K562 (cell line): ENCODE measurements around the gene BMP6. TPM values are rescaled to one million over a fixed set of nuclear protein-coding genes. Genes with fewer than 3 reads are reported as not detected.

ENCODE experiments used
- ATAC-seq: fragments of 200-7000 bp; cut with Tn5 transposase; 3 replicates; pipeline ENCODE4 v1.9.1; 2020; ENCODE audit warnings: moderate library complexity
- Bru-seq: library from RNA; stranded (reverse); fragments of 400-500 nt; gene quantifications from one replicate; lab custom pipeline; 2021; lab: Mats Ljungman, UMichigan
- BruChase-seq, 2 experiments: library from RNA; stranded (reverse); fragments of 400-500 nt; gene quantifications; one replicate each; lab custom pipeline; 2021; lab: Mats Ljungman, UMichigan
- BruUV-seq: library from RNA; stranded (reverse); fragments of 400-500 nt; replicated peaks from 2 replicates; lab custom pipeline; 2021; lab: Mats Ljungman, UMichigan
- CTCF ChIA-PET: fragments of 300-600 bp; formaldehyde crosslinking; extraction: SDS; loops from one replicate; lab custom pipeline; 2021; ENCODE audit warnings: low intra/inter-chr PET ratio; lab: Yijun Ruan, JAX
- POLR2A ChIA-PET: fragments of 300-600, 350-650 bp; sonication (Branson Sonifier 250); formaldehyde crosslinking; extraction: SDS; loops from one replicate; lab custom pipeline; 2021; ENCODE audit warnings: antibody characterized with exemption, inconsistent platforms; lab: Yijun Ruan, JAX
- DNase-seq, 4 experiments: peaks; one replicate each; pipeline versions ENCODE4 v3.0.0 to v3.0.0-alpha.2; 2011 to 2018; ENCODE audit warnings: low spot score in 3 of 4, mixed read lengths in 3 of 4; ENCODE audit errors: extremely low read depth in 1 of 4
- FAIRE-seq: peaks from 2 replicates; lab custom pipeline; 2011; peaks lifted over from hg19 to GRCh38; lab: Jason Lieb, UNC
- H2AFZ ChIP-seq: 2 replicates; pipeline ENCODE4 v1.6.0; 2011; ENCODE audit warnings: low read depth, low read length, control low read depth, inconsistent platforms
- H3K27ac ChIP-seq: fragments of 200-600 bp; 3 replicates; pipeline ENCODE4 v1.8.0; 2011; ENCODE audit warnings: low read depth, mild to moderate bottlenecking, control low read depth, inconsistent platforms, low read length, moderate library complexity, mixed read lengths; ENCODE audit errors: extremely low read depth
- H3K27me3 ChIP-seq, 2 experiments: fragments of 300-600 bp in 1 of 2; 2 replicates in 1 of 2; 3 replicates in 1 of 2; pipeline versions ENCODE4 v1.6.0 to v1.8.0; 2011; ENCODE audit warnings: inconsistent platforms in 2 of 2, low read length in 2 of 2, mild to moderate bottlenecking in 1 of 2, mixed read lengths in 1 of 2, moderate library complexity in 1 of 2; ENCODE audit not compliant: control insufficient read depth in 2 of 2, insufficient read depth in 2 of 2
- H3K36me3 ChIP-seq: fragments of 300-600 bp; 3 replicates; pipeline ENCODE4 v1.8.0; 2011; ENCODE audit warnings: mild to moderate bottlenecking, low read length, inconsistent platforms; ENCODE audit not compliant: control insufficient read depth, insufficient read depth
- H3K4me1 ChIP-seq, 2 experiments: fragments of 200-600 bp in 1 of 2; replicated peaks in 1 of 2; 2 replicates in 1 of 2; 3 replicates in 1 of 2; pipeline versions ENCODE4 v1.5.1 to v1.8.0; 2011; ENCODE audit warnings: inconsistent platforms in 2 of 2, low read length in 2 of 2, mild to moderate bottlenecking in 1 of 2, mixed read lengths in 1 of 2, moderate library complexity in 1 of 2; ENCODE audit not compliant: control insufficient read depth in 2 of 2, insufficient read depth in 2 of 2
- H3K4me2 ChIP-seq: 2 replicates; pipeline ENCODE4 v1.6.1; 2011; ENCODE audit warnings: low read length, control low read depth, inconsistent platforms, mixed read lengths; ENCODE audit not compliant: insufficient read depth
- H3K4me3 ChIP-seq: fragments of 200-600 bp; sonication (generic), shearing (Covaris generic); 2 replicates; pipeline ENCODE4 v1.5.1; 2016; ENCODE audit warnings: control low read depth, inconsistent platforms
- H3K79me2 ChIP-seq: fragments of 200-600 bp; 3 replicates; pipeline ENCODE4 v1.8.0; 2011; ENCODE audit warnings: low read length, inconsistent platforms; ENCODE audit not compliant: control insufficient read depth, insufficient read depth
- H3K9ac ChIP-seq, 2 experiments: 2 replicates each; pipeline versions ENCODE4 v1.6.0 to v1.6.1; 2011; ENCODE audit warnings: low read depth in 2 of 2, low read length in 2 of 2, control low read depth in 1 of 2, inconsistent platforms in 1 of 2, mild to moderate bottlenecking in 1 of 2, mixed read lengths in 1 of 2; ENCODE audit not compliant: insufficient read depth in 1 of 2
- H3K9me1 ChIP-seq: one replicate; pipeline ENCODE4 v1.6.0; 2011; ENCODE audit warnings: inconsistent platforms, mild to moderate bottlenecking, low read length, moderate library complexity; ENCODE audit not compliant: control insufficient read depth, insufficient read depth
- H3K9me3 ChIP-seq: replicated peaks from 2 replicates; pipeline ENCODE4 v1.5.1; 2011; ENCODE audit warnings: low read depth, low read length, inconsistent platforms; ENCODE audit not compliant: control insufficient read depth, insufficient read depth
- H4K20me1 ChIP-seq: replicated peaks from 2 replicates; pipeline ENCODE4 v1.6.1; 2011; ENCODE audit warnings: low read length, inconsistent platforms, mixed read lengths; ENCODE audit not compliant: control insufficient read depth, insufficient read depth
- CBX8 ChIP-seq: fragments of 200-600 bp; sonication (generic); IDR thresholded peaks from 2 replicates; pipeline ENCODE4 v1.6.1; 2012; ENCODE audit warnings: borderline replicate concordance, mixed run types, low read depth, mild to moderate bottlenecking, moderate library complexity, mixed read lengths, low read length, control low read depth, inconsistent platforms; ENCODE audit not compliant: poor library complexity, severe bottlenecking; ENCODE audit errors: extremely low read depth
- L3MBTL2 ChIP-seq: fragments of 450-650 bp; IDR thresholded peaks from 2 replicates; pipeline ENCODE4 v1.6.1; 2016; ENCODE audit warnings: mild to moderate bottlenecking, moderate library complexity
- MAZ ChIP-seq, 2 experiments: fragments of 450-650 bp in 1 of 2; sonication (generic) in 1 of 2; formaldehyde crosslinking; IDR thresholded peaks in 1 of 2; conservative IDR thresholded peaks in 1 of 2; 2 replicates each; pipeline versions ENCODE4 v1.4.0 to v1.5.0; 2020; ENCODE audit warnings: mild to moderate bottlenecking in 1 of 2, missing genetic modification reagents in 1 of 2
- PCBP1 ChIP-seq: fragments of 200-400 bp; formaldehyde crosslinking; IDR thresholded peaks from 2 replicates; pipeline ENCODE4 v1.6.1; 2018; ENCODE audit warnings: mild to moderate bottlenecking, low read depth, low read length; ENCODE audit not compliant: poor library complexity, severe bottlenecking
- RB1 ChIP-seq: fragments of 450-650 bp; IDR thresholded peaks from 2 replicates; pipeline ENCODE4 v1.6.1; 2017; ENCODE audit warnings: low read depth, mild to moderate bottlenecking
- RBFOX2 ChIP-seq: fragments of 200-400 bp; formaldehyde crosslinking; IDR thresholded peaks from 2 replicates; pipeline ENCODE4 v1.6.1; 2017; ENCODE audit warnings: low read depth, mild to moderate bottlenecking, low read length, moderate library complexity
- RBM15 ChIP-seq: fragments of 200-400 bp; formaldehyde crosslinking; IDR thresholded peaks from 2 replicates; pipeline ENCODE4 v1.6.1; 2018; ENCODE audit warnings: mild to moderate bottlenecking, low read length, moderate library complexity; ENCODE audit not compliant: insufficient read depth
- SP1 ChIP-seq: sonication (generic); formaldehyde crosslinking; IDR thresholded peaks from 2 replicates; pipeline ENCODE4 v1.8.1; 2022; ENCODE audit warnings: mild to moderate bottlenecking, missing genetic modification reagents
- ZNF3 ChIP-seq: fragments of 250-450 bp; sonication (Bioruptor Pico); IDR thresholded peaks from 2 replicates; pipeline ENCODE4 v1.5.0; 2021; ENCODE audit warnings: mild to moderate bottlenecking, moderate library complexity
- WGBS: fragments of 100-300 bp; shearing (Covaris generic); methylation state at CpG from one replicate; pipeline ENCODE4 v1.1.6; 2016; ENCODE audit warnings: low coverage, mixed read lengths; ENCODE audit not compliant: insufficient coverage; ENCODE audit errors: missing lambda C conversion rate; 5-methylcytosine and 5-hydroxymethylcytosine counted together
- in situ Hi-C: fragments of 300-500 bp; cut with MboI; formaldehyde crosslinking; loops from 4 replicates; pipeline ENCODE4 v1.15.0; 2018; ENCODE audit warnings: inconsistent platforms, mixed read lengths
- intact Hi-C: fragments of 100-400 bp; cut with micrococcal nuclease; formaldehyde crosslinking; loops from 2 replicates; pipeline ENCODE4 v1.14.2; 2022
- long read RNA-seq, 3 experiments: library from polyadenylated mRNA in 2 of 3; library from RNA in 1 of 3; unstranded in 2 of 3; stranded (forward) in 1 of 3; transcript quantifications; one replicate each; pipeline ENCODE4 v2.0.0, GENCODE V29; 2019 to 2022
- polyA minus RNA-seq, 3 experiments: library from RNA; depleted of rRNA, polyadenylated mRNA; stranded (reverse); fragments of >200 nt; gene quantifications; 2 replicates each; pipeline ENCODE4 v1.2.3, GENCODE V29; 2011
- polyA plus RNA-seq, 8 experiments: library from polyadenylated mRNA; depleted of rRNA in 4 of 8; stranded (reverse) in 5 of 8; unstranded in 3 of 8; fragments of >200 nt; fragmentation: Nextera tagmentation in 2 of 8; fragmentation: Illumina TruSeq in 1 of 8; extraction: Ambion mirVana in 2 of 8; extraction: Trizol in 1 of 8; gene quantifications; 2 replicates each; pipeline versions ENCODE4 v1.2.1 to v1.2.3, GENCODE V29; 2011 to 2014; ENCODE audit warnings: inconsistent platforms in 1 of 8, missing spikeins in 1 of 8
- total RNA-seq, 7 experiments: library from RNA; depleted of rRNA in 6 of 7; stranded (reverse); fragments of >200 nt in 6 of 7; fragmentation: Illumina TruSeq in 2 of 7; extraction: Trizol in 2 of 7; gene quantifications; 2 replicates each; pipeline versions ENCODE4 v1.2.1 to v1.2.3, GENCODE V29; 2011 to 2021; ENCODE audit warnings: low replicate concordance in 1 of 7
- TF ChIP-seq, protein P1 (sequence below): fragments of 150-350 bp; conservative IDR thresholded peaks from 2 replicates; pipeline ENCODE4 v1.6.1; 2014; ENCODE audit warnings: low read length
- TF ChIP-seq, protein P2 (sequence below): IDR thresholded peaks from 2 replicates; pipeline ENCODE4 v1.6.1; 2012; ENCODE audit warnings: low read depth, low read length, improper control_type of control experiment, borderline replicate concordance

The BMP6 gene
- total RNA-seq (2011; cell fraction: chromatin; rRNA removed; ENCODE audit: low replicate concordance): not detected in 2 replicates
- total RNA-seq (2011; cell fraction: nucleolus; rRNA removed): 0.17 TPM in 1 of 2 replicates, not detected in the other
- not detected in 2 replicates for total RNA-seq (2011; cell fraction: nucleoplasm; rRNA removed)
- not detected in 2 replicates for total RNA-seq (2014; rRNA removed)
- 0.10 TPM in 1 of 2 replicates, not detected in the other for total RNA-seq (2014; rRNA removed; fragmentation: Illumina TruSeq; extraction: Trizol)
- total RNA-seq (2015; rRNA removed; fragmentation: Illumina TruSeq; extraction: Trizol): 0.07 and 0.15 TPM in 2 replicates
- 0.07 and 0.13 TPM in 2 replicates for total RNA-seq (2021)
- polyA plus RNA-seq (2011; rRNA removed): 0.04 and 0.15 TPM in 2 replicates
- polyA plus RNA-seq (2011; cell fraction: cytosol; rRNA removed): 0.06 and 0.21 TPM in 2 replicates
- polyA plus RNA-seq (2011; cell fraction: nucleus; rRNA removed): 0.06 TPM in 1 of 2 replicates, not detected in the other
- 0.13 and 0.26 TPM in 2 replicates for polyA plus RNA-seq (2012)
- polyA plus RNA-seq (2014; fragmentation: Illumina TruSeq; extraction: Trizol): 0.10 TPM in 2 replicates
- polyA plus RNA-seq (2014; fragmentation: Nextera tagmentation; extraction: Ambion mirVana): under 1 TPM in 1 of 2 experiments, not detected in 1; 0.01 TPM
- 0.05 and 0.22 TPM in 2 replicates for polyA plus RNA-seq (2014; rRNA removed)
- polyA minus RNA-seq (2011; rRNA and poly(A)+ RNA removed): 0.07 and 0.36 TPM in 2 replicates
- polyA minus RNA-seq (2011; cell fraction: cytosol; rRNA and poly(A)+ RNA removed): 1.1 TPM in 1 of 2 replicates, not detected in the other
- 0.13 and 0.22 TPM in 2 replicates for polyA minus RNA-seq (2011; cell fraction: nucleus; rRNA and poly(A)+ RNA removed)
- percentile 21 among the genes with signal in this experiment for Bru-seq, nascent RNA
- percentile 12 among the genes with signal in this experiment for BruChase-seq, experiment 1, labeled RNA remaining after a 2-hour chase
- BruChase-seq, experiment 2, labeled RNA remaining after a 6-hour chase: percentile 13 among the genes with signal in this experiment
- long read RNA-seq, experiment 1, partial matches to known transcripts: 0 of 3 reads
- long read RNA-seq, experiment 1, other reads (novel, unspliced or antisense): 2 of 3 reads
- long read RNA-seq, experiment 2: 0 reads
- long read RNA-seq, experiment 3: 0 reads

DNA sequence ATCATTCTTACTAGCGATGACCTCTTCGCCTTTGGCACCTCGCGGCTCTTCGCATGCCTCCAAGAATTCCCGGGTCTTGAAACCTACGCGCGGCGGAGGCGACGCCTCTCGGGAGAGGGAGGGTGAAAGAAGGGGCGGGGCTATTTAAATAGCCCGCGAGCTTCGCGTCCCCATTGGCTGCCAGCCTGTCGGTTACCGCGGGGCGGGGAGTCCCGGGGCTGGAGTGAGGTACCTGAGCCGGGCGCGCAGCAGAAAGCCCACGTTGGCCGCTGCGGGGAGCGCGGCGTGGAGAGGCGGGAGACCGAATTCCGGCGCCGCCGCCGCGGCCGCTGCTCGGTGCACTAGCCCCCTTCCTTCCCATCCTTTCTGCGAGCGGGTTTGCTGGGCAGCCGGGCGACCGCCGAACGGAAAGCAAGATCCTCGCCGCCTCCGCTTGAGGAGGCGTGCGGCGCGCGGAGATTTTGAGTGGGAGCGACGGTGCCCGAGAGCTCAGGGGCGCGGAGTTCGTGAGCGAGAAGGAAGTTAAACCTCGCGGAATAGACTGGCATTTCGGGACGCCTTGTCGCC is at the start of gene BMP6:
TSS of gene BMP6 (plus strand) at position 251 of the 567 bp plus-strand sequence. CDS start 857 bp downstream, outside the sequence.
- peaks cover 12% of the 10 kb centered on the region for H4K20me1 ChIP-seq
- in situ Hi-C loops (loop anchor here (5.0 kb wide), 1 partner anchor 261 kb away; no protein-coding TSS in a partner anchor), intact Hi-C loops (no loop called here)
- no peak within 1 kb of the TSS for H3K27ac ChIP-seq
- peaks cover 45 to 53% of the 10 kb centered on the region in 2 experiments for H3K27me3 ChIP-seq
- peak; percentile 93 to 99 (median 98) for DNase-seq
- H3K9me1 ChIP-seq: no peaks in the 10 kb centered on the region
- H2AFZ ChIP-seq: peak within 1 kb of the TSS; percentile 67
- peak; percentile 85 for FAIRE-seq
- peak; percentile 99 for ATAC-seq
- peak within 1 kb of the TSS; percentile 56 for H3K4me2 ChIP-seq
- H3K9ac ChIP-seq: peak within 1 kb of the TSS in 1 of 2 experiments; percentile 9; a peak in 2 of 4 replicates
- H3K79me2 ChIP-seq: no peaks in the 10 kb centered on the region
- peaks cover 0 to 30% of the 10 kb centered on the region in 2 experiments; a peak in 3 of 5 replicates for H3K4me1 ChIP-seq
- no peaks in the 10 kb centered on the region for H3K9me3 ChIP-seq
- ChIA-PET POLR2A (interaction anchor here (0.6 to 1.2 kb wide), 2 partner anchors 75 to 80 kb away, joined by 3 read pairs; no protein-coding TSS in a partner anchor), CTCF (no interaction called here)
- WGBS: 1% methylated on average over 55 of the region's 69 CpGs
- H3K4me3 ChIP-seq: peak within 1 kb of the TSS; percentile 30
- H3K36me3 ChIP-seq: no peaks in the 10 kb centered on the region
- no TSS peak for BruUV-seq
- TF ChIP-seq L3MBTL2 (peak; percentile 83), RBFOX2 (peak; percentile 39; the same call in 1 of the 2 replicates), ZNF3 (CRISPR knock-in tag) (no peak), PCBP1 (peak; percentile 54), SP1 (CRISPR knock-in tag) (peak; percentile 63; the same call in 1 of the 2 replicates), RB1 (peak; percentile 53; the same call in 1 of the 2 replicates), MAZ (CRISPR knock-in tag; conservative IDR thresholded peaks at IDR 0.05 in 1 of 2, IDR thresholded peaks at IDR 0.05 in 1 of 2) (peak in 1 of 2 experiments; percentile 27; a peak in 2 of 4 replicates), CBX8 (no peak), RBM15 (no peak)
- TF ChIP-seq, protein P1, sequence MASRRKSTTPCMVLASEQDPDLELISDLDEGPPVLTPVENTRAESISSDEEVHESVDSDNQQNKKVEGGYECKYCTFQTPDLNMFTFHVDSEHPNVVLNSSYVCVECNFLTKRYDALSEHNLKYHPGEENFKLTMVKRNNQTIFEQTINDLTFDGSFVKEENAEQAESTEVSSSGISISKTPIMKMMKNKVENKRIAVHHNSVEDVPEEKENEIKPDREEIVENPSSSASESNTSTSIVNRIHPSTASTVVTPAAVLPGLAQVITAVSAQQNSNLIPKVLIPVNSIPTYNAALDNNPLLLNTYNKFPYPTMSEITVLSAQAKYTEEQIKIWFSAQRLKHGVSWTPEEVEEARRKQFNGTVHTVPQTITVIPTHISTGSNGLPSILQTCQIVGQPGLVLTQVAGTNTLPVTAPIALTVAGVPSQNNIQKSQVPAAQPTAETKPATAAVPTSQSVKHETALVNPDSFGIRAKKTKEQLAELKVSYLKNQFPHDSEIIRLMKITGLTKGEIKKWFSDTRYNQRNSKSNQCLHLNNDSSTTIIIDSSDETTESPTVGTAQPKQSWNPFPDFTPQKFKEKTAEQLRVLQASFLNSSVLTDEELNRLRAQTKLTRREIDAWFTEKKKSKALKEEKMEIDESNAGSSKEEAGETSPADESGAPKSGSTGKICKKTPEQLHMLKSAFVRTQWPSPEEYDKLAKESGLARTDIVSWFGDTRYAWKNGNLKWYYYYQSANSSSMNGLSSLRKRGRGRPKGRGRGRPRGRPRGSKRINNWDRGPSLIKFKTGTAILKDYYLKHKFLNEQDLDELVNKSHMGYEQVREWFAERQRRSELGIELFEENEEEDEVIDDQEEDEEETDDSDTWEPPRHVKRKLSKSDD: no peak
- TF ChIP-seq, protein P2, sequence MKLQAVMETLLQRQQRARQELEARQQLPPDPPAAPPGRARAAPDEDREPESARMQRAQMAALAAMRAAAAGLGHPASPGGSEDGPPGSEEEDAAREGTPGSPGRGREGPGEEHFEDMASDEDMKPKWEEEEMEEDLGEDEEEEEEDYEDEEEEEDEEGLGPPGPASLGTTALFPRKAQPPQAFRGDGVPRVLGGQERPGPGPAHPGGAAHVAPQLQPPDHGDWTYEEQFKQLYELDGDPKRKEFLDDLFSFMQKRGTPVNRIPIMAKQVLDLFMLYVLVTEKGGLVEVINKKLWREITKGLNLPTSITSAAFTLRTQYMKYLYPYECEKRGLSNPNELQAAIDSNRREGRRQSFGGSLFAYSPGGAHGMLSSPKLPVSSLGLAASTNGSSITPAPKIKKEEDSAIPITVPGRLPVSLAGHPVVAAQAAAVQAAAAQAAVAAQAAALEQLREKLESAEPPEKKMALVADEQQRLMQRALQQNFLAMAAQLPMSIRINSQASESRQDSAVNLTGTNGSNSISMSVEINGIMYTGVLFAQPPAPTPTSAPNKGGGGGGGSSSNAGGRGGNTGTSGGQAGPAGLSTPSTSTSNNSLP: no peak
